ENCODE data around the gene COMT.
"Not testable (repeated sequence)": the region's sequence is repeated elsewhere in the genome, so short reads cannot be mapped to it uniquely, and the experiment has no call there.

Gene COMT

DNA sequence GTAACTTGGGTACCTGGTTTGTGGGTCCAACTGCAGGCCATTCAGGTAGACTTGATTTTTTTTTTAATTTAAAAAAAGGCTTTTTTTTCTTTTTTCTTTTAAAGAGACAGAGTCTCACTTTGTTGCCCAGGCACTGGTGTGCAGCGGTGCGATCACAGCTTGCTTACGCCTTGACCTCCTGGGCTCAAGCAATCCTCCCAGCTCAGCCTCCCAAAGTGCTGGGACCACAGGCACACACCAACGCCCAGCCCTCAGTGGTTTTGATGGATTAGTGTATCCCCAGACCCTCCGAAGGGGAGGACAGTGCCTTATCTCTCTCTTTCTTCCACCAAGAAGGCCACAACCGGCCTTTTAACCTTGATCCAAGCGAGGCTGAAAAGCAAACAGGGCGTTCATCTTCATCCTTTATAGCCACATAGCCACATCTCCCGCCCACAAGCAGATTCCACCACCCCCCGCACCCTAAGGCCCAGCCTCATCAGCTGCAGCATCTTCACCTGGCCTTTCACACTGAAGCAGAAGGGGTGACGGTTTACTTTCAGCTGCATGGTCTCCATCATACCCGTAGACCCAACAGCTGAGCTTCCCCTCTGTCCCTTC is 17.6 kb upstream of the COMT start:
- CTCF ChIA-PET = interaction anchor here (1.0 to 3.4 kb wide), 3 partner anchors 10 to 193 kb away, joined by 3 to 25 read pairs (median 4); no protein-coding TSS in a partner anchor
- no peak for DNase-seq (ENCODE audit: low read depth, low spot score)
- H3K4me3 ChIP-seq (ENCODE audit: low read depth, low read length) = no peak overlapping the region
- no peak for TF ChIP-seq CTCF (IDR thresholded peaks at IDR 0.05; ENCODE audit: insufficient read depth, low read length, missing control alignments)
- POLR2A ChIA-PET = no interaction called here

DNA sequence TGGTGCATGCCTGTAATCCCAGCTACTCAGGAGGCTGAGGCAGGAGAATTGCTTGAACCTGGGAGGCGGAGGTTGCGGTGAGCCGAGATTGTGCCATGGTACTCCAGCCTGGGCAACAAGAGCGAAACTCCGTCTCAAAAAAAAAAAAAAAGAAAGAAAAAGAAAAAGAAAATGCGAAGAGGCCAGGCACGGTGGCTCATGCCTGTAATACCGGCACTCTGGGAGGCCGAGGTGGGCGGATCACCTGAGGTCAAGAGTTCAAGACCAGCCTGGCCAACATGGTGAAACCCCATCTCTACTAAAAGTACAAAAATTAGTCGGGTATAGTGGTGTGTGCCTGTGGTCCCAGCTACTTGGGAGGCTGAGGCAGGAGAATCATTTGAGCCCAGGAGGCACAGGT is 15.5 kb upstream of the COMT start:
- H3K4me3 ChIP-seq (ENCODE audit: low read depth, low read length); POLR2A ChIA-PET; DNase-seq (ENCODE audit: low read depth, low spot score): not testable (repeated sequence)
- CTCF ChIA-PET = interaction anchor here (1.6 kb wide), 1 partner anchor 16 kb away, joined by 6 read pairs; no protein-coding TSS in a partner anchor

DNA sequence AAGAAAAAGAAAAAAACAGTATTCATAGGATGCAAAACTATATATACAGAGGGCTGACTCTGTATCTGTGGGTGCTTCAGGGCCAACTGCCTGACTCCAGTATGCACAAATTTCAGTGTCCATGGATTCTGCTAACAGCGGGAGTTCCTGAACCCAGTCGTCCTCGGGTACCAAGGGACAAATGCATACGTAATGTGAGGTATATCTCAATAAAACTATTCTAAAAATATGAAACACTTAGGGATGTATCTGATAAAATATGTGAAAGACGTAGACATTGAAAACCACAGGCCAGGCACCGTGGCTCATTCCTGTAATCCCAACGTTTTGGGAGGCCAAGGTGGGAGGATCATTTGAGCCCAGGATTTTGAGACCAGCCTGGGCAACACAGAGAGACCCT is 13.9 kb upstream of the COMT start:
- ChIA-PET POLR2A (no interaction called here), CTCF (interaction anchor here (1.1 kb wide), 1 partner anchor 197 kb away, joined by 5 read pairs; no protein-coding TSS in a partner anchor)
- H3K4me3 ChIP-seq (ENCODE audit: low read depth, low read length) = no peak overlapping the region
- no peak for DNase-seq (ENCODE audit: low read depth, low spot score)
- TF ChIP-seq CTCF (IDR thresholded peaks at IDR 0.05; ENCODE audit: insufficient read depth, low read length, missing control alignments) = no peak

DNA sequence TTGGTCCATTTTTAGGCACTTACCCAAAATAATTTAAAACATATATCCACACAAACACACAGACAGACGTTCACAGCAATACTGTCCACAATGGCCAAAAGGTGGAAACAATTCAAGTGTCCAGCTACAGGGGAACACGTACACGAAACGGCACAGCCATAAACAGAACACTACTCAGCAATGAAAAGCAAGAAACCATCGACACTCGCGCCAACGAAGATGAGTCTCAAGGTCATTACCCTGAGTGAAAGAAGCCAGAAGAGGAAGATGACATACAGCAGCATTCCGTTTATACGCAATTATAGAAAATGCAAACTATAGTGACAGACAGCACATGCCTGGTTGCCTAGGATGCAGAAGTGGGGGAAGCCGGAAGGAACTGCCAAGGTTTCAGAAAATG is 13.4 kb upstream of the COMT start:
- no peak for TF ChIP-seq CTCF (IDR thresholded peaks at IDR 0.05; ENCODE audit: insufficient read depth, low read length, missing control alignments)
- ChIA-PET POLR2A (no interaction called here), CTCF (no interaction called here)
- no peak for DNase-seq (ENCODE audit: low read depth, low spot score)
- no peak overlapping the region for H3K4me3 ChIP-seq (ENCODE audit: low read depth, low read length)

DNA sequence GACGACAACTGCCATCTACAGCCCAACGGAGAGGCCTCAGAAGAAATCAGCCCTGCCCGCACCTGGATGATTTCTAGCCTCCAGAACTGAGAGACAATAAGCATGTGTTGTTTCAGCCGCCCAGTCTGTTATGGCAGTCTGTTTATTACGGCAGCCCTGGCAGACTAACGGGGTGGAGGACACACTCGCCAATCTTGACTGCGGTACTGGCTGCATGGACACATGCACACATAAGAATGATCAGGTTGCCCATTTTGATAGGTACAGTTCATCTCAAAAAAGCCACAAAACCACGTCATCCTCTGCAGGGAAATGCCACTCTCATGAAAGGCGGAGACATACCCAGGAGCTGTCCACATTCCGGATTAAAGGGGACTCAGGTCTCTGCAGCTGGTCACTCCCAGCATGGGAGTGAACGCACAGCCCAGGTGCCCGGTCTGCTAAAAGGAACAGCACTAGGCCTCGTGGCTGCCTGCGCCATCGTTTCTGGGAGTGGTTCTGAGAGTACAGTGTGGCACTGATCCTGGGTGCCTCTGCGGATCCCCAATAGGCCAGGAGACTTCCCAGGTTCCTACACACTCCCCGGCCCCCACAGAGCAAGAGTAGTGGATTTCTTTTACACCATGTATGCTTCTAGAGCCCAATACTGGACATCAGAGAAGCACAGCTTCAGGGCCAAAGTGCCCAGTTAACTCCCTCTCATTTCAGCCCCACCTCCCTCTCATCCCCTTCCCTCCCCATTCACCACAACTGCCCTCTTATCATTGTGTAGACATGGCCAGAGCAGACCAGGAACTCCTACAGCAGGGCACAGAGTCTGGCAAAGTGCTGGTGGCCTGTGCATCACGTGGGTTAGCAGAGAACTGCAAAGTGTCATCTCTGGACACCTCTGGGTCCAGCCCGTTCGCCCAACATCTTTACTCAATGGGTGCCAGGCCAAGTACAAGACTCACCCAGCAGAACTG is 11.7 kb upstream of the COMT start:
- POLR2A ChIA-PET = no interaction called here
- no peak overlapping the region for H3K4me3 ChIP-seq (ENCODE audit: low read depth, low read length)
- no peak for TF ChIP-seq CTCF (IDR thresholded peaks at IDR 0.05; ENCODE audit: insufficient read depth, low read length, missing control alignments)
- CTCF ChIA-PET = interaction anchor here (0.8 to 0.9 kb wide), 2 partner anchors 198 to 200 kb away, joined by 3 to 4 read pairs; no protein-coding TSS in a partner anchor
- no peak for DNase-seq (ENCODE audit: low read depth, low spot score)

- TF ChIP-seq CTCF (IDR thresholded peaks at IDR 0.05; ENCODE audit: insufficient read depth, low read length, missing control alignments) = no peak
- POLR2A ChIA-PET = no interaction called here
- no peak overlapping the region for H3K4me3 ChIP-seq (ENCODE audit: low read depth, low read length)
- CTCF ChIA-PET = interaction anchor here (0.8 to 0.9 kb wide), 2 partner anchors 199 to 201 kb away, joined by 3 to 4 read pairs; no protein-coding TSS in a partner anchor
- DNase-seq (ENCODE audit: low read depth, low spot score) = no peak
These were observed 10.8 kb upstream of the COMT start for GRCh38 chr22:19930551-19931486.

Measured in AG04449 (cell line).